MM.1S (cell line): ENCODE results near the gene SUGP1.

ENCODE experiments used
- CTCF ChIP-seq: fragments of 300-600 bp; sonication (generic); IDR thresholded peaks from 2 replicates; pipeline ENCODE4 v1.5.1; 2016; ENCODE audit warnings: antibody characterized with exemption, low read length, mixed read lengths
- EZH2 ChIP-seq: fragments of 300-600 bp; sonication (generic); optimal IDR thresholded peaks from 2 replicates; pipeline ENCODE3; 2017; ENCODE audit warnings: low read depth, mild to moderate bottlenecking, antibody characterized with exemption, low read length, mixed read lengths
- EZH2phosphoT487 ChIP-seq: fragments of 300-600 bp; sonication (generic); IDR thresholded peaks from 2 replicates; pipeline ENCODE4 v1.6.1; 2018; ENCODE audit warnings: antibody characterized with exemption, low read length

GRCh38 chr19:19352823-19353222 lies 32.5 kb upstream of the SUGP1 start:
- TF ChIP-seq EZH2 (no peak), CTCF (no peak), EZH2phosphoT487 (no peak)
